Right hindlimb (tissue), 1 donor: ENCODE data around the gene COQ8A.

Experiments used
- DNase-seq: peaks from one replicate; pipeline ENCODE4 v3.0.0-alpha.2; 2018

Gene COQ8A

DNA sequence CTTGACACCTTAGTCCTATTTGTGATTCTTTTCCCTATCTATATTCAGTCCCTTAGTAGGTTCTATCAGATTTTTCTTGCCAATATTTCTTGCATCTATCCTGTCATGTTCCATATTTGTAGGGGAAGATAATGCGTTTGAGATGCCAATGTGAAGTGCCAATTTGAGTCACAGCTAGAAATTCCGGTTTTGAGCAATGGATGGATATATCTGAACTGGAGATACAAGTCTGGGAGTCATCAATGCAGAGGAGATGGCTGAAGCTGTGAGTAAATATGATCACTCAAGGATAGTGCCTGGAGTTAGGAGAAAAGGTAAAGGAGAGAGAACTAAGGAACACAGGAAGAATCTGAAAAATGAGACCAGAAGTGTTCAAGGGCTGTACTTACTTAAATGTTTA is 93.8 kb downstream of the COQ8A start:
- no peak for DNase-seq

DNA sequence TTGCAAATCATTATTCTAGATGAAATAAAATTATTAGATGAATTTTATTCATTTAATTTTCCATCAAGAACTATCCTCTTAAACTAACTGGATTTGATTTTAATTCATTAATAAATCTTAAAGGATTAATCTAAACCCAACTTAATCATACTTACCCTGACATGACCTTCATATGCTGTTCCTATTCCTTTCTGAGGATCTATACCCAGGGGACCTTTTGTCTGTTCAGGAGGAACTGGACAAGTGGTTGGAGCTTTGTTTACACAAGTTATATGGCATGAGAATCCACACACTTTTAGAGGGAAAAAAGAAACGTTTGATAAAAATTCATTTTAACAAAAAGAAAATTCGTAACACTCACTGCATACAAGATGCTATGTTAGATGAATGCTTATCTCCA is 95.2 kb downstream of the COQ8A start:
- DNase-seq = no peak

DNA sequence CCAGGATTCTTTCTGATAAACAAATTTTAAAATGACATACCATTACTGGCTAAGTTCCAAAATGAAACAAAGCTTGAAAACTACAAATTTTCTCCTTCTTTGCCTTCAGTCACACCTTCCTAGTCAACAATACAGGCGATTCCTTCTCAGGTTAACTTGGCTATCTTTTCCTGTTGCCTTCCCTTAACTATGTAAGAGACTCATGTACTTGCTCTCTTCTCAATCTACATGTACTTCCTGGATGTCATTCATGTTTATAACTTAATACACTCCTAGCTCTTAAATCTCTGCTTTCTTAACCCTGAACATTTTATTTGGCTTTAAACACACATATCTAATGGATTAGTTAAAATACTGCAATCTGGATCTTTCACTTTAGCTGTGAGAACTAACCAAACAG is 97.0 kb downstream of the COQ8A start:
- DNase-seq = no peak
